SJSA1 (cell line): ENCODE measurements around the gene GOSR1. TPM values are rescaled to one million over a fixed set of nuclear protein-coding genes. Genes with fewer than 3 reads are reported as not detected.
"Not testable (repeated sequence)": the region's sequence is repeated elsewhere in the genome, so short reads cannot be mapped to it uniquely, and the experiment has no call there.

Source experiments
- DNase-seq, 2 experiments: peaks; one replicate each; pipeline ENCODE4 v3.0.0-alpha.2; 2015 to 2020; ENCODE audit warnings: low spot score in 2 of 2, low read depth in 1 of 2
- H3K27ac ChIP-seq: fragments of 250-450 bp; sonication (Bioruptor Pico); 2 replicates; pipeline ENCODE4 v1.5.1; 2020; ENCODE audit warnings: mild to moderate bottlenecking, moderate library complexity
- H3K27me3 ChIP-seq: fragments of 250-450 bp; sonication (Bioruptor Pico); replicated peaks from 2 replicates; pipeline ENCODE4 v1.5.1; 2020; ENCODE audit warnings: mild to moderate bottlenecking, moderate library complexity
- H3K36me3 ChIP-seq: fragments of 250-450 bp; sonication (Bioruptor Pico); 2 replicates; pipeline ENCODE4 v1.5.1; 2020; ENCODE audit warnings: mild to moderate bottlenecking
- H3K4me1 ChIP-seq: fragments of 250-450 bp; sonication (Bioruptor Pico); replicated peaks from 2 replicates; pipeline ENCODE4 v1.6.1; 2021; ENCODE audit warnings: mild to moderate bottlenecking
- H3K4me3 ChIP-seq: fragments of 250-450 bp; sonication (Bioruptor Pico); 2 replicates; pipeline ENCODE4 v1.5.1; 2020; ENCODE audit warnings: mild to moderate bottlenecking
- H3K9me3 ChIP-seq: fragments of 250-450 bp; sonication (Bioruptor Pico); replicated peaks from 2 replicates; pipeline ENCODE4 v1.5.1; 2020; ENCODE audit warnings: mild to moderate bottlenecking
- total RNA-seq: library from RNA; depleted of rRNA; stranded (reverse); fragments of >200 nt; shearing (Covaris generic); gene quantifications from 2 replicates; pipeline ENCODE4 v1.2.3, GENCODE V29; 2014

GOSR1 gene
- total RNA-seq, 1 experiment from 2014 or later: 33.8 TPM

DNA sequence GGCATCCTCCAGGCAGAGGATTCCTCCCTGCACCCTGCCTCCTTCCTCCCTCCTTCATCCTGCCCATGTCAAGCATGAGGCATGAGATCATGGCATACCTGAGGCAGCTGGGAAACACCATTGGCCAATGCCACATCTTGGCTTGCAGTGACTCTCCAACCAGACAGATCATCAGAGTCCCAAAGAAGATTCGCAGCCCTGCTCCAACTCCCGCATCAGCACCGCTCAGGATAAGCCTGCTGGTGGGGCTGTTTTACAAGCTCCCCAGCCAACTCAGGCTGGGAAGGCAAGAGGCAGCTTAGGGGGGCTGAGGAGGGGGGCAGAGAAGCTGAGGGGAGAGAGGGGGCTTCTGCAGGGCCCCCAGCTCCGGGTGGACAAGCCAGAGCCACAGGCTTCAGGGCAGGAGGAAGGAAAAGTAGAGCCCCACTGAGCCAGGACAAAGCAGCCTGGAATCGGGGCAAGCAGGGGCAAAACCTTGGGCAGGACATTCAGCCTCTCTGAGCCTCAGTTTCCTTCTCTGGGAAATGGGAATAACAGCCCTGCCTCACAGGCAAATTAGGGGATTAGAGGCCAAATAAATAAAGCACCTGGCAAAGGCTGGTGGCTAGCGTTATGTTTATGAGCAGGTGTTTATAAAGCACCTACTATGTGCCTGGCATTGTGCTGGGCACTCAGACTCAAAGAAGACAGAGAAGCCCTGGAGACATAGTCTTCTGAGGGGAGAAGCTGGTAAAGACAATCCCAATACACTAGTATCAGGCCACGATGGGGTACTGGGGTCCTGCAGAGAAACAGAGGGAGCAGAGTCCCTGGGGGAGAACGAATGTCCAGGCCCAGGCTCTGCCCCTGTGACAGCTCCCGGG is 88.1 kb downstream of the GOSR1 start:
- H3K4me3 ChIP-seq: no peak overlapping the region
- no peak for DNase-seq
- no peaks in the 10 kb centered on the region for H3K36me3 ChIP-seq
- no peaks in the 10 kb centered on the region for H3K27me3 ChIP-seq
- no peak overlapping the region for H3K27ac ChIP-seq
- H3K9me3 ChIP-seq: no peaks in the 10 kb centered on the region
- H3K4me1 ChIP-seq: no peaks in the 10 kb centered on the region

DNA sequence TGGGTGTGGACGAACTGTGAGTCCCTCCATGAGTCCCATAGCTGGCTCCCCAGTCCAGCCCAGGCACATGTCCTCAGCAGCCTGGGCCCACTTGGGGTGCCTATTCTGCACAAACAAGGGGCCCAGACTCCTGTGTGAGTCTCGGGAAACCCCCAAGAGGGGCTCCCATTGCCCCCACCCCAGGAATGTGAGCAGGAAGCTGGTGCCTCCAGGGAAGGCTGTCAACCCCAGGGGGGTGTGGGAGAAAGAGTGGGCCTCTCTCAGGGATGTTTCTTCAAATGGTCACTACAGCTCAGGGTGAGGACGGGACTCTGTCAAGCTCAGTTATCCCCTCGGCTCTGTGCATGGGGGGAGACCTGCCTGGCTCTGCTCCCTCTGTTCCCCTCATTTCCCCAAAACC is 88.9 kb downstream of the GOSR1 start:
- H3K4me3 ChIP-seq, H3K27me3 ChIP-seq, H3K4me1 ChIP-seq, H3K27ac ChIP-seq, H3K9me3 ChIP-seq, H3K36me3 ChIP-seq: not testable (repeated sequence)
- peak in 1 of 2 experiments; percentile 30 for DNase-seq

DNA sequence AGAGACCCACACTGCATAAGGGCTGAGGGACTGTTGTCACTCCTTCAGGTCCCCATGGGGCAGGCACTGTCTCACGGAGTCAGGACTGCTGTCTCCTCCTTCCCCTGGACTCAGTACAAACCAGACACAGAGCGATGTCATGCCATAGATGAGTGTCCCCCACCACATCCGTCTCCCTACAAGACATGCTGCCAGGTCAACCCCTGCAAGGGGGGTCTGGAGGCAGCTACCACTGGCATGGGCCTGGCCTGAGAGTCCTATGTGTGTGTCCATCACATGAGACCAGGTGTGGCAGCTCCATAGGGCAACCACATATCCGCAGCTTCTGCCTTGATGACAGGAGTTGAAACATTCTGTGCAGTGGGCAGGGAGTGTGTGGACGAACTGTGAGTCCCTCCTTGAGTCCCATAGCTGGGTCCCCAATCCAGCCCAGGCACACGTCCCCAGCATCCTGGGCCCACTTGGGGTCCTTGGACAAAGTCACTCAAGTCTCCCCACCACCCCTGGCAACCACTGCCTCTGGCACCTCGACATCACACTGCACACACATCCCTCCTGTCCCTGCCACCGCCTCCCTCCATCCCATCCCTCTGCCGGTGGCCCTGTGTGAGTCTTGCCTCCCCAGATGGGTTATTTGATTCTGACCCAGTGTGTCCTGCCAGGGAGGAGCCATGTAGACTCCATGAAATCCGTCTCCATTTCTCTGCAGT is 89.5 kb downstream of the GOSR1 start:
- DNase-seq: peak in 1 of 2 experiments; percentile 18
- not testable (repeated sequence) for H3K27ac ChIP-seq, H3K9me3 ChIP-seq, H3K27me3 ChIP-seq, H3K4me1 ChIP-seq, H3K36me3 ChIP-seq, H3K4me3 ChIP-seq

DNA sequence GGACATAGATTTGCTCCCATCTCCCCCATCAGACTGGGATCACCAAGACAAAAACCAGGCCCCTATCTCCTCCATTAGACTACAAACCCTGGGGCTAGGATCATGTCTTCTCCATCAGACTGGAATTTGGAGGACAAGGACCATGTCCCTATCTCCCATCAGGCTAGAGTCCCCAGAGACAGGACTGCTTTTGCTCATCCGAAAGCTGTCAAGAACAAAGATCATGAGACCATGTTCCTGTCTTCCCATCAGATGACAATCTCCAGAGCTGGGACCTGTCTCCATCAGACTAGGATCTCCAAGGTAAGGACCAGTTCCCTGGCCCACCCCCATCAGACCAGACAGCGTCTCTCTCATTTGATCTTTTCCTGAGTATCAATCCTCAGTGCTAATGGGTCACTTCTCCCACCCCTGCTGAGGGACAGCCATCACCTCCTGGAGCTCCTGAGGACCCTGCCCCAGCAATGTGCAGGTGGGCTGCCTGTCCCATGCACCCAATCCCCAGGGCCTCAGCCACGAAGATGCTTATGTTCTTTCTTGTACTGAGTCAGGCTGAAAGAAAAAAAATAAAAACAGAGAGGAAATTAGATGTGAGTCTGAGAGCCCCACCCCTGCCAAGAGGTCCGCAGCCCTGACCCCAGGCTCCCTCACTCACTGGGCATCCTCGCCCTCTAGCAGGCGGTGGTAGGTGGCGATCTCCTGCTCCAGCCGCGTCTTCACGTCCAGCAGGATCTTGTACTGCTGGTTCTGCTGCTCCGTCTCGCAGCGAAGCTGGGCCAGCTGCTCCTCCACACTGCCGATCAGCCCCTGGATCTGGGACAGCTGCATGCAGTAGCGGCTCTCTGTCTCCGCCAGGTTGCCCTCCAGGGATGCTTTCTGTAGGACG is 90.3 kb downstream of the GOSR1 start:
- Histone ChIP-seq H3K36me3 (no peaks in the 10 kb centered on the region), H3K4me1 (no peaks in the 10 kb centered on the region), H3K27ac (no peak overlapping the region), H3K4me3 (no peak overlapping the region), H3K9me3 (no peaks in the 10 kb centered on the region), H3K27me3 (no peaks in the 10 kb centered on the region)
- DNase-seq: no peak

DNA sequence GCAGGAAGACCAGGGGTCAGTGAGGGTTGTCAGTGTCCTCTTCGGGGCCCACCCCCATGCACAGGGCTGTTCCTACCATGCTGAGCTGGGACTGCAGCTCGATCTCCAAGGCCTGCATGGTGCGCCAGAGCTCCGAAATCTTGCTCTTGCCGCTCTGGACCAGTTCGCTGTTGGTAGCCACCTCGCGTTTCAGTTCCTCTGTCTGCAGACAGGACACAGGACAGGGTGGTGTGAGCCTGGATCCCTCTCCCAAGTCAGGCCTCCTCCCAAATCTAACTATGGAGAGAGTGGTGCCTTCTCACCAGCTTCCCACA is 90.9 kb downstream of the GOSR1 start:
- Histone ChIP-seq H3K36me3 (no peaks in the 10 kb centered on the region), H3K27ac (no peak overlapping the region), H3K9me3 (no peaks in the 10 kb centered on the region), H3K4me3 (no peak overlapping the region), H3K27me3 (no peaks in the 10 kb centered on the region), H3K4me1 (no peaks in the 10 kb centered on the region)
- no peak for DNase-seq

DNA sequence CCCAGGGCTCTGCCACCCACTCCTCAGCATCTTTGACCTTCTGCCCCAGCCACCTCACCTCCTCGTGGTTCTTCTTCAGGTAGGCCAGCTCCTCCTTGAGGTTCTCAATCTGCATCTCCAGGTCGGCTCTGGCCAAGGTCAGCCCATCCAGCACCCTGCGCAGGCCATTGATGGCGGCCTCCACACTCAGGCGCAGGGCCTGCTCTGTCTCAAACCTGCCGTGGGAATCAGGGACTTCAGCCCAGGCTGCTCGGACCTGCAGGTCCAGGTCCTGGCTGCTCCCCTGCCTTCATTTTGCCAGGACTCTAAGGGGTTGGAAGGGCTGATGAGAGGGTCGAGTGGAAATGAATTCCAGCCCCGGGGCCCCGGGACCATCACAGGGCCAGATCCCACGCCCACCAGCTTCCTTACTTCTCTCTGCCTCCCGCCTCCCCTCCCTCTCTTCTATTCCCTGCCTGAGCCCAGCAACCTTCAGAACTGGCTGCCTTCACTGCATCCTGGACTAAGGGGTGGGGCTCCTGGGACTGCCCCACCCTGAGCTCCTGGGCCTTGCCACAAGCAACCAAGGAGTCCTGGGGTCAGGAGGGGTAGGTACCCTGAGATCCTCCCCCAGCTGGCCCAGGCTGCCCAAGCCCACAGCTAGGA is 92.4 kb downstream of the GOSR1 start:
- not testable (repeated sequence) for H3K27me3 ChIP-seq

DNA sequence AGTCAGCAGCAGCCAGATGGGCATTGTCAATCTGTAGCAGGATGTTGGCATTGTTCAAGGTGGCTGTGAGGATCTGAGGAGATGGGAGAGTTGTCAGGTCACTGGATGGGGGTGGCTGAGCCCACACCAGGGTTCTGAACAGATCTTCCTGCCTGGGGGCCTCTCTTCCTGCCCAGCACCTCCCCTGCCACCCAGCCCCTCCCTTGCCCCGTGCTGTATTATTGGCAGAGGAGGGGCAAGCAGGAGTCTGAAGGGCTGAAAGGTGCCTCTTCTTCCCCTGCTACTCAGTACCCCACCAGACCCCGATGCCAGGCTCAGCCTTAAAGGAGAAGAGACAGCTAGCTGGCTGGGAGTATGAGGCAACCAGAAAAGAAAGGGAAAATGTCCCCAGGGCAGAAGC is 93.0 kb downstream of the GOSR1 start:
- Histone ChIP-seq H3K27ac (no peak overlapping the region), H3K4me1 (no peaks in the 10 kb centered on the region), H3K27me3 (no peaks in the 10 kb centered on the region), H3K36me3 (no peaks in the 10 kb centered on the region), H3K4me3 (no peak overlapping the region), H3K9me3 (no peaks in the 10 kb centered on the region)
- no peak for DNase-seq

More for the DNA sequence above, 92.4 kb downstream of the GOSR1 start:
- DNase-seq, H3K4me1 ChIP-seq, H3K4me3 ChIP-seq, H3K9me3 ChIP-seq, H3K36me3 ChIP-seq, H3K27ac ChIP-seq: not testable (repeated sequence)

DNA sequence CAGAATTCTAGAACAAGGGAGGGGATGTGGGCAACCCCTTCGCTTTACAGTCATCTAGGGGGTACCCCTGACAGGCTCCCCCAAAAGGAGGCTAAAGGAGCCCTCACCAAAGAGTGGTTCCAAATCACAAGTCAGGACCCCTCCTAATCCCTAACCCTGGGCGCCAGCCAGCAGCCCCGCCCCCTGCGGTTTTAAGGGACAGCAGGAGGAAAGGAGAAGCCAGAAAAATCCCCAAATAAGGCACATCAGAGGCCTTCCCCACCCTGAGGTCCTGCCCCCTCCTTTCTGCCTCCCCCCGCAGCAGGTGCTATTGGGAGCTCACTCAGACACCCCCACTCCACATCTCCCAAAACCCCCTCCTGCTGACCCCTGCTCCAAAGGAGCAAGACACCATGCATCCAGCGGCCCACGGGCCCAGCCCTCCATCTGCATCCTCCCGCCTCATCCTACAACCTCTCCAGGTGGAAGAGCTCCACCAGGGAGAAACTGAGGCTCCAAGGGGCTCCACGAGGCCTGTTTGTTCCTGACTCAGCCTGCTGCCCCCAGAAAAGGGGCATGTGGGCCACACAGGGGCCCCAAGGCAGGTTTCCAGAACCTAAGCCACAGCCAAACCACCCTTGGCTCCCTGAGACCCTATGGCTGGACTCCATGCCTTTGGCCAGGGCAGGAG is 93.5 kb downstream of the GOSR1 start:
- Histone ChIP-seq H3K36me3 (no peaks in the 10 kb centered on the region), H3K27ac (no peak overlapping the region), H3K4me3 (no peak overlapping the region), H3K27me3 (no peaks in the 10 kb centered on the region), H3K9me3 (no peaks in the 10 kb centered on the region), H3K4me1 (no peaks in the 10 kb centered on the region)
- DNase-seq: no peak

DNA sequence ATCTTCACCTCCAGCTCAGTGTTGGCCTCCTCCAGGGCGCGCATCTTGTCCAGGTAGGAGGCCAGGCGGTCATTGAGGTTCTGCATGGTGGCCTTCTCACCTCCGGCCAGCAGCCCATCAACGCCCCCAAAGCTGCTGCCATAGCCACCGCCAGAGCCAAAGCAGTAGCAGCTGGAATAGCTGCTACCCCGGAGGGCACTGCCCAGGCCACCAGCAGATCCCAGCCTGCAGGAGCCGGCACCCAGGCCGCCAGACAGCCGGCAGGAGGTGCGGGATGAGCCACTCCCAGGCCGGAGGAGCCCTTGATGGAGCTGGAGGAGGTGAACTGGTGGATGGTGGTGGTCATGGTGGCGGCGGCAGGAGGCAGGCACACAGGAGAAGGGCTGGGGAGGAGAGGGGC is 94.2 kb downstream of the GOSR1 start:
- not testable (repeated sequence) for H3K4me1 ChIP-seq, H3K4me3 ChIP-seq, H3K27ac ChIP-seq, H3K9me3 ChIP-seq, H3K27me3 ChIP-seq, DNase-seq, H3K36me3 ChIP-seq

DNA sequence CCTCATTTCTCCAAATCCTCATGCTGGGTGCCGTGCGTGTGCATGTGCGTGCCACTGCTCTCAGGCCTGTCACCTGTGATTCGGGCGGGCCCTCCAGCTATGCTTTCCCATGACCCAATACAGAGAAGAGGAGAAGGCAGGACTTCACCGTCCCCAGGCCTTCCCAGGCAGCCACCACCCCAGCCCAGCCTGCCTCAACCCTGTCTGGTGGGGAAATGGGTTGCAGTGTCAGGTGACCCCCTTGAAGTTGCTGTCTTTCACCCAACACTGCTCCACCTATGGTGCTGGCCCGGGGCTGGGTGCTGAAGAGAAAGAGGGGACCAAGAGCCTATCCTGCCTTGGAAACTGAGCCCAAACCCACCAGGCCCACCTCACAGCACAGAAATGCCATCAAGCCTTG is 94.7 kb downstream of the GOSR1 start:
- Histone ChIP-seq H3K4me3 (no peak overlapping the region), H3K4me1 (no peaks in the 10 kb centered on the region), H3K36me3 (no peaks in the 10 kb centered on the region), H3K27ac (no peak overlapping the region), H3K9me3 (no peaks in the 10 kb centered on the region), H3K27me3 (no peaks in the 10 kb centered on the region)
- DNase-seq: no peak

DNA sequence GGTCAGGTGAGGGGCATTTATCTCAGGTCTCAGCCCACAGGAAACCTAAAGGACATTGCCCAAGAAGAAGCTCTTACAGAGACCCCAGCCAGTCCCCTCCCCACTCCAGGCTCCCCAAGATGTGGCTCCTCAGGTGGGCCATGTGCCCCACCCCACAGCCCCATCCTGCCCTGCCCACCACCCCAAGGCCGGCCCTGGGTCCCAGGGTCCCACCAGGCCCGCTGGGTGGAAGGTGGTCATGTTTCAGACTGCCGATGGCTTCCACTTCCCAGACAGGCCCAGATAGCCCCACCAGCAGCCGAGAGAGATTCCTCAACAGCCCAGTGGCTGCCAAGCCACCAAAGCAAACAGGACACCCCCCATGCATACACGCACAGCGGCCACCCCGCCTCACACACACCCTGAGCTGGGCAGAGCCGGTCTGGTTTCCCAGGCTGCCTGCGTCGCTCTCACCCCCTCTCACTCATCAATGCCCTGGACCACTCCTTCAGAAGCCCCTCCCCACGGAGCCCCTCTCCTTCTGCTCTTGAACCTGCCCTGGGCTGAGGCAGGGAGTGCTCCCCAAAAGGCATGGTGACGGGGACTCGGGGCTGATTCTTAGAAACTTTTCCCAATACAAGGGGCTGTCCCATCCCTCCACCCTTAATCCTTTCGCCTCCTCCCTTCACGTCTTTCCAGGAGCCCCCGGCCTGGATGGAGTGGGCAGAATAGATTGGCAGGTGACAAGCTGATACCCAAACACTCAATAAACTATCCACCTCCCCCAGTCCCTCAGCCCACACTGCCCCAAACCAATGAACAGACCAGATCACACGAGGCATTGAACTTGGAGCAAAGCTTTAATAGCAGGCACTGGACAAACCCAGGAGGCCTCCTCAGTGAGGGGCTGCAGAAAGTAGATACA is 95.7 kb downstream of the GOSR1 start:
- not testable (repeated sequence) for H3K27ac ChIP-seq, H3K9me3 ChIP-seq, H3K36me3 ChIP-seq, H3K4me3 ChIP-seq, H3K4me1 ChIP-seq, H3K27me3 ChIP-seq, DNase-seq

DNA sequence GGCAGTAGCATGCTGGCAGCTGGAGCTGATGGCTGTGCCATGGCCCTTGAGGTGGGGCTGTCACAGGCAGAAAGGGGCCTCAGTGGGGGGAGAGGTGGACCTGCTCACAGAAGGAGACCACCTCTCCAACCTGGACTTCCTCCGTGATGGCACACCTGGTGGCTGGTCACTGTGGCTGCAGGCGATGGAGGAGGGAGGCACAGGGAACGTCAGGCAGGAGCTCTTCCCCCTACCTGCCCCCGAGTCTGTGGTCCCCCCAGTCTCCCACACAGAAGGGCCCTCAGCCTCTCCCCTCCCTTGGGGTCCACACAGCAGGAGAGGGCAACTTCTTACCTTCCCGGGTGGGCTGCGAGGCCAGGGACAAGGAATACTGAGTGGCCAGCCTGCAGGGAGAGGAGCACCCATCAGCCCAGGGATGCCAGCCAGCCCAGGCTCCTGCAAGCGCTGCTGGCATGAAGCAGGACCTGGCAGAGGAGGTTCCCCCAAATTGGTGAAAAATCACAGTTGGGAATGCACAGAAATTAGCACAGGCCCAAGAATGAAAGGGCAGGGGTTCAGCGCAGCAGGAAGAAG is 96.5 kb downstream of the GOSR1 start:
- Histone ChIP-seq H3K4me1 (no peaks in the 10 kb centered on the region), H3K36me3 (no peaks in the 10 kb centered on the region), H3K4me3 (no peak overlapping the region), H3K27ac (no peak overlapping the region), H3K27me3 (no peaks in the 10 kb centered on the region), H3K9me3 (no peaks in the 10 kb centered on the region)
- no peak for DNase-seq
